Esophagus squamous epithelium (tissue), 4 donors: ENCODE results near the gene EHHADH.

Source experiments
- POLR2A ChIP-seq, 4 donors: fragments of 450-650 bp; IDR thresholded peaks; one replicate each; pipeline ENCODE4 v1.6.1; 2017; ENCODE audit warnings: antibody characterized with exemption in 4 of 4, mild to moderate bottlenecking in 4 of 4, moderate library complexity in 3 of 4
- TF ChIP-seq, protein P1 (sequence below), 6 experiments: fragments of 450-650 bp in 4 of 6; fragments of 200-600 bp in 2 of 6; sonication (generic) in 2 of 6; IDR thresholded peaks; one replicate each; pipeline ENCODE4 v1.5.1; 2016 to 2019; ENCODE audit warnings: antibody characterized with exemption in 6 of 6, mild to moderate bottlenecking in 4 of 6, moderate library complexity in 4 of 6

GRCh38 chr3:185195652-185196051 lies 58.2 kb downstream of the EHHADH start:
- TF ChIP-seq, protein P1, sequence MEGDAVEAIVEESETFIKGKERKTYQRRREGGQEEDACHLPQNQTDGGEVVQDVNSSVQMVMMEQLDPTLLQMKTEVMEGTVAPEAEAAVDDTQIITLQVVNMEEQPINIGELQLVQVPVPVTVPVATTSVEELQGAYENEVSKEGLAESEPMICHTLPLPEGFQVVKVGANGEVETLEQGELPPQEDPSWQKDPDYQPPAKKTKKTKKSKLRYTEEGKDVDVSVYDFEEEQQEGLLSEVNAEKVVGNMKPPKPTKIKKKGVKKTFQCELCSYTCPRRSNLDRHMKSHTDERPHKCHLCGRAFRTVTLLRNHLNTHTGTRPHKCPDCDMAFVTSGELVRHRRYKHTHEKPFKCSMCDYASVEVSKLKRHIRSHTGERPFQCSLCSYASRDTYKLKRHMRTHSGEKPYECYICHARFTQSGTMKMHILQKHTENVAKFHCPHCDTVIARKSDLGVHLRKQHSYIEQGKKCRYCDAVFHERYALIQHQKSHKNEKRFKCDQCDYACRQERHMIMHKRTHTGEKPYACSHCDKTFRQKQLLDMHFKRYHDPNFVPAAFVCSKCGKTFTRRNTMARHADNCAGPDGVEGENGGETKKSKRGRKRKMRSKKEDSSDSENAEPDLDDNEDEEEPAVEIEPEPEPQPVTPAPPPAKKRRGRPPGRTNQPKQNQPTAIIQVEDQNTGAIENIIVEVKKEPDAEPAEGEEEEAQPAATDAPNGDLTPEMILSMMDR (IDR thresholded peaks at IDR 0.05), result no peak
- no peak for TF ChIP-seq POLR2A (IDR thresholded peaks at IDR 0.05)
